ENCODE data around the gene ANKRD6.

The ANKRD6 gene

GRCh38 chr6:89412071-89413005 is 20.6 kb upstream of the ANKRD6 start, which contains the start of gene RRAGD:
Gene RRAGD (minus strand): TSS chr6:89412273. CDS start chr6:89411993, 280 bp downstream.
- DNase-seq (ENCODE audit: low read depth) = no peak
- TF ChIP-seq CTCF (conservative IDR thresholded peaks at IDR 0.05; ENCODE audit: control insufficient read depth, insufficient read depth, low read depth, low read length) = no peak
- peak within 1 kb of the TSS; percentile 4 for H3K4me3 ChIP-seq (ENCODE audit: control insufficient read depth, low read depth, low read length)

- no peak for DNase-seq (ENCODE audit: low read depth)
- no peak for TF ChIP-seq CTCF (conservative IDR thresholded peaks at IDR 0.05; ENCODE audit: control insufficient read depth, insufficient read depth, low read depth, low read length)
- no peak overlapping the region for H3K4me3 ChIP-seq (ENCODE audit: control insufficient read depth, low read depth, low read length)
Measured at GRCh38 chr6:89413006-89413400, 19.9 kb upstream of the ANKRD6 start.

DNA sequence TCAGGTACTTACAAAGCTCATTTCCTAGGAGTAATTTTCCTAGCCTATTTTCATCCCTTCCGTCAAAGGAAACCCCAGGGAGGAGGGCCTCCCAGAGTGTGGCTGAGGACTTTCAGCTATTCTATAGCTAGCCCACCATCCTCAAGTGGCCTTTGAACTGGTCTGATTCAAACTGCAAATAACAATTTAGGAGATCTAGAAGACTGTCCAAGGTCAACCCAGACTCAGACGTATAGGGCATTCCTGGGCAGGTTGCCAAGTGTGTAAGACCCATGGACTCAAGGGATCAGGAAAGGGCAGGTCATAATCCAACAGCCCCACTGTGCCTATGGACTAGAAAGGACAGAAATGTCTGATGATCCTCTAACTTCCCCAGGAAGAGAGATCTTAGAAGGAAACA is 18.7 kb upstream of the ANKRD6 start:
- no peak for DNase-seq (ENCODE audit: low read depth)
- no peak overlapping the region for H3K4me3 ChIP-seq (ENCODE audit: control insufficient read depth, low read depth, low read length)
- TF ChIP-seq CTCF (conservative IDR thresholded peaks at IDR 0.05; ENCODE audit: control insufficient read depth, insufficient read depth, low read depth, low read length) = no peak

DNA sequence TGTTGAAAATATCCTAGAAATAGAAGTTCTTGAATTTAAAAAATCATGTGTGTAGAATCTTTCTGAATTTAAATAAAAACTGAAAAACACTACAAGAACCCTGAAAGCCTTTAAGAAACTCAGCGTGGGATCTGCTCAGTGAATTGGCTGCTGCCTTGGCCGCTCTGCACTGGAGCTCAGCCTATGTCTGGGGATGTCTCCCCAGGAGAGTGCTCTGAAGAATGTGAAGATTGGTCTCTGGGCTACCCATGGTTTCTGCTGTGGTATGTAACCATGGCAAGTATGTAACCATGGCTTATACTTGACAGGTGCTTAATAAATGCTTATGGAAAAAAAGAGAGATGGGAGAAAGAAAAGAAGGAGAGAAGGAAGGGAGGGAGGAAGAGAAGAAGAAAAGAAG is 17.8 kb upstream of the ANKRD6 start:
- DNase-seq (ENCODE audit: low read depth) = no peak
- H3K4me3 ChIP-seq (ENCODE audit: control insufficient read depth, low read depth, low read length) = no peak overlapping the region
- TF ChIP-seq CTCF (conservative IDR thresholded peaks at IDR 0.05; ENCODE audit: control insufficient read depth, insufficient read depth, low read depth, low read length) = no peak

- H3K4me3 ChIP-seq (ENCODE audit: control insufficient read depth, low read depth, low read length) = no peak overlapping the region
- no peak for TF ChIP-seq CTCF (conservative IDR thresholded peaks at IDR 0.05; ENCODE audit: control insufficient read depth, insufficient read depth, low read depth, low read length)
- DNase-seq (ENCODE audit: low read depth) = no peak
Measured at GRCh38 chr6:89416796-89417195, 16.2 kb upstream of the ANKRD6 start.

GRCh38 chr6:89430201-89430962 is 2.6 kb upstream of the ANKRD6 start:
- no peak overlapping the region for H3K4me3 ChIP-seq (ENCODE audit: control insufficient read depth, low read depth, low read length)
- TF ChIP-seq CTCF (conservative IDR thresholded peaks at IDR 0.05; ENCODE audit: control insufficient read depth, insufficient read depth, low read depth, low read length) = no peak
- DNase-seq (ENCODE audit: low read depth) = no peak
